Omental fat pad (tissue), 4 donors: ENCODE measurements around the gene GH1. TPM values are rescaled to one million over a fixed set of nuclear protein-coding genes. Genes with fewer than 3 reads are reported as not detected.

Experiments used
- ATAC-seq: fragments of 150-250 bp; one replicate; pipeline ENCODE4 v1.9.1; 2016; ENCODE audit warnings: mild to moderate bottlenecking, moderate library complexity; ENCODE audit not compliant: low FRiP score
- DNase-seq: peaks from one replicate; pipeline ENCODE4 v3.0.0-alpha.2; 2019; ENCODE audit warnings: low spot score
- CTCF ChIP-seq, 3 donors: fragments of 450-650 bp; IDR thresholded peaks; one replicate each; pipeline ENCODE4 v1.5.1; 2016 to 2017; ENCODE audit warnings: antibody characterized with exemption in 3 of 3, mild to moderate bottlenecking in 3 of 3, moderate library complexity in 2 of 3
- total RNA-seq, 4 donors: library from RNA; depleted of rRNA; stranded (reverse); fragments of >200 nt; gene quantifications; one replicate each; pipeline ENCODE4 v1.1.0, GENCODE V29; 2016

Gene GH1
- total RNA-seq, 4 donors from 2014 or later: not detected

DNA sequence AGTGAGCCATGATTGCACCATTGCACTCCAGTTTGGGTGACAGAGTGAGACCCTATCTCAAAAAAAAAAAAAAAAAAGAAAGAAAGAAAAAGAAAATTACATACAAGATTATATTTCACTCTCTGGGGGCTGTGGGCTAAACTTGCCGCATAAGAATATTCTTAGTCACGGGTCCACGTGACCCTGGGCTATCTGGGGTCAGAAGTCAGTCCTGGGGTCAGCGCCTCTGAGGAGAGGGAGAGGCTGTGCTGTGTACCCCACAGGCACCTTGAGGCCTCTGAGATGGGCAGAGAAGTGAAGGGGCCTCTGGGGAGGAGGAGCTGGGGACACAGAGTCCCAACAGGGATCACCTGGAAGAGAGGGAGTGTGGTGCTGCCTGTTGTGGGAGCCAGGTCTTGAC lies 19.3 kb upstream of the GH1 start:
- no peak for TF ChIP-seq CTCF (IDR thresholded peaks at IDR 0.05)
- no peak for DNase-seq
- no peak for ATAC-seq

- TF ChIP-seq CTCF (IDR thresholded peaks at IDR 0.05): no peak
- no peak for ATAC-seq
- no peak for DNase-seq
Measured at GRCh38 chr17:63937319-63937718, 18.7 kb upstream of the GH1 start.

GRCh38 chr17:63934183-63935112 lies 15.8 kb upstream of the GH1 start:
- TF ChIP-seq CTCF (IDR thresholded peaks at IDR 0.05): no peak
- no peak for DNase-seq
- no peak for ATAC-seq

DNA sequence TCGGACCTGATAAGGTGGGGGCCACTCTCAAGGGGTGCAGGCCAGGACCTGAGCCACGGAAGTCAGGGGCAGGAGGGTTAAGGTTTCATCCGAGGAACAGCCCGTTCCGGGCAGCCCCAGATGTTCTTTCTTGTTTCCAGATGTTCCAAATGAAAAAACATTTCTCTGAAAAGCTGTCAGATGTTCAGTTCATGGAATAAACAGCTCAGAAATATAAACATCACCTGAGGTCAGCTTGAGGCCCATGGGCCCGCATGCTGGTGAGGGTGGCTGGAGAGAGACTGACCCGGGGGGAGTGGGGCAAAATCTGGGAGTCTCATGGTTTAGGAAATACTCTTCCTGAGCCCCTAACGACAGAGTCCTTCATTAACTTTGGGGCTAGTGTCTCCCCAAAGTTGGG lies 15.0 kb upstream of the GH1 start:
- ATAC-seq: no peak
- DNase-seq: no peak
- no peak for TF ChIP-seq CTCF (IDR thresholded peaks at IDR 0.05)

GRCh38 chr17:63932721-63933120 lies 14.1 kb upstream of the GH1 start:
- DNase-seq (no peak), ATAC-seq (no peak)
- no peak for TF ChIP-seq CTCF (IDR thresholded peaks at IDR 0.05)

- no peak for ATAC-seq
- DNase-seq: no peak
- no peak for TF ChIP-seq CTCF (IDR thresholded peaks at IDR 0.05)
Measured at GRCh38 chr17:63931981-63932561, 13.4 kb upstream of the GH1 start, which contains the start of gene CD79B. Gene CD79B (minus strand): TSS chr17:63932331. CDS start chr17:63932261, 70 bp downstream.
